Thoracic aorta (tissue), 2 donors: ENCODE measurements around the gene NAPB. TPM values are rescaled to one million over a fixed set of nuclear protein-coding genes. Genes with fewer than 3 reads are reported as not detected.

Experiments used
- ATAC-seq: fragments of 150-250 bp; one replicate; pipeline ENCODE4 v1.8.0; 2017; ENCODE audit warnings: low read depth; ENCODE audit not compliant: insufficient number of reproducible peaks, low FRiP score
- DNase-seq: peaks from one replicate; pipeline ENCODE4 v3.0.0-alpha.2; 2020; ENCODE audit warnings: low spot score
- H3K27ac ChIP-seq, 2 donors: fragments of 200-600 bp; sonication (generic); 1 replicate in 1 of 2; 2 replicates in 1 of 2; pipeline ENCODE4 v1.5.1; 2016; ENCODE audit warnings: mild to moderate bottlenecking in 2 of 2, moderate library complexity in 2 of 2
- H3K27me3 ChIP-seq: fragments of 200-600 bp; sonication (generic); replicated peaks from 2 replicates; pipeline ENCODE4 v1.6.0; 2016; ENCODE audit warnings: mild to moderate bottlenecking; ENCODE audit not compliant: insufficient read depth
- H3K36me3 ChIP-seq: fragments of 200-600 bp; sonication (generic); one replicate; pipeline ENCODE4 v1.5.1; 2016
- H3K4me1 ChIP-seq, 2 donors: fragments of 200-600 bp; sonication (generic); 1 replicate in 1 of 2; 2 replicates in 1 of 2; pipeline versions ENCODE4 v1.5.1 to v1.6.0; 2016; ENCODE audit warnings: low read depth in 2 of 2, mild to moderate bottlenecking in 1 of 2; ENCODE audit not compliant: control insufficient read depth in 1 of 2
- H3K4me3 ChIP-seq: fragments of 200-600 bp; sonication (generic); 2 replicates; pipeline ENCODE4 v1.5.1; 2016; ENCODE audit warnings: mild to moderate bottlenecking
- H3K9me3 ChIP-seq: fragments of 200-600 bp; sonication (generic); 2 replicates; pipeline ENCODE4 v1.5.1; 2016
- total RNA-seq, 2 donors: library from RNA; depleted of rRNA; stranded (reverse); fragments of >200 nt; gene quantifications; one replicate each; pipeline versions ENCODE4 v1.1.0 to v1.2.3, GENCODE V29; 2016
- TF ChIP-seq, protein P1 (sequence below): fragments of 200-600 bp; sonication (generic); IDR thresholded peaks from one replicate; pipeline ENCODE4 v1.5.1; 2019; ENCODE audit warnings: antibody characterized with exemption

The NAPB gene
- total RNA-seq, 2 donors from 2014 or later: 10.2 to 17.1 TPM

DNA sequence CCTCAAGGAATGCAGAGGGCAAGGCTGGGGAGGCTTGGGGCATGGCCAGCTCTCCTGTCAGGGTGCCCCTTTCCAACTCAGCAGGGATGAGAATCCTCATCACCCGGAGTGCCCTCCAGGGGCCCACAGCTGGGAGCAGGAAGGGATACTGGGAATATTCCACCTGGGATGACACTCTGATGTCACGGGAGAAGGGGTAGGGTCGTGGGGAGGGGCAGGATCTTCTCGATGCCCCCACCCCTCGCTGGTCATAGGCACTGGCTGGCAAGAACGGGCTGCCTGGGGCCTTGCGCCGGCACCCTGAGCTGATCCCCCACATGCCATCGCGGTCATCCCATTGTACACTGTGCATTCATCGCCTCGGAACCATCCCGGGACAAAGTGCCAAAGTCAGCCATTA is 81.3 kb downstream of the NAPB start:
- ATAC-seq: no peak

DNA sequence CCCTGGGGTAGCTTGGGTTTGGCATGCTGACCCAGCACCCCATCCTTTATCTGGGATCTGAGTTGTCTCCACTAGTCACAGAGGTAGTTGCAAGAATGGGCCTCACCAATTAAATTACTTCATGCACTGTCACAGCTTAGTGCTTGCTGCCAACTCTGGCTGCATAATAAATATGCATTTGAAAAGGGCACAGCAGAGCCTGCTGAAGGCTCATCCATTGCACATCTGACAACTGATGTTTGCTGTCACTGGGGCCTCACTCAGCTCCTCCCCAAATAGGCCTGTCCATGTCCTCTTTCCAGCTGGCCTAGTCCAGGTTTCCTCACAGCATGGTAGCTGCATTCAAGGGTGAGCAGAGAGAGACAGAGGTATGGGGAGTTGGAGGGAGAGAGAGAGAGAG is 84.0 kb downstream of the NAPB start:
- H3K27me3 ChIP-seq: no peaks in the 10 kb centered on the region
- ATAC-seq (no peak), DNase-seq (no peak)
- H3K4me1 ChIP-seq: no peaks in the 10 kb centered on the region
- TF ChIP-seq, protein P1, sequence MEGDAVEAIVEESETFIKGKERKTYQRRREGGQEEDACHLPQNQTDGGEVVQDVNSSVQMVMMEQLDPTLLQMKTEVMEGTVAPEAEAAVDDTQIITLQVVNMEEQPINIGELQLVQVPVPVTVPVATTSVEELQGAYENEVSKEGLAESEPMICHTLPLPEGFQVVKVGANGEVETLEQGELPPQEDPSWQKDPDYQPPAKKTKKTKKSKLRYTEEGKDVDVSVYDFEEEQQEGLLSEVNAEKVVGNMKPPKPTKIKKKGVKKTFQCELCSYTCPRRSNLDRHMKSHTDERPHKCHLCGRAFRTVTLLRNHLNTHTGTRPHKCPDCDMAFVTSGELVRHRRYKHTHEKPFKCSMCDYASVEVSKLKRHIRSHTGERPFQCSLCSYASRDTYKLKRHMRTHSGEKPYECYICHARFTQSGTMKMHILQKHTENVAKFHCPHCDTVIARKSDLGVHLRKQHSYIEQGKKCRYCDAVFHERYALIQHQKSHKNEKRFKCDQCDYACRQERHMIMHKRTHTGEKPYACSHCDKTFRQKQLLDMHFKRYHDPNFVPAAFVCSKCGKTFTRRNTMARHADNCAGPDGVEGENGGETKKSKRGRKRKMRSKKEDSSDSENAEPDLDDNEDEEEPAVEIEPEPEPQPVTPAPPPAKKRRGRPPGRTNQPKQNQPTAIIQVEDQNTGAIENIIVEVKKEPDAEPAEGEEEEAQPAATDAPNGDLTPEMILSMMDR: no peak
- H3K36me3 ChIP-seq: no peaks in the 10 kb centered on the region
- no peak overlapping the region for H3K27ac ChIP-seq
- H3K4me3 ChIP-seq: no peak overlapping the region
- no peaks in the 10 kb centered on the region for H3K9me3 ChIP-seq

More for the DNA sequence above, 81.3 kb downstream of the NAPB start:
- Histone ChIP-seq H3K9me3 (no peaks in the 10 kb centered on the region), H3K27me3 (no peaks in the 10 kb centered on the region), H3K27ac (no peak overlapping the region), H3K36me3 (no peaks in the 10 kb centered on the region), H3K4me3 (no peak overlapping the region), H3K4me1 (no peaks in the 10 kb centered on the region)
- TF ChIP-seq, protein P1: no peak
- no peak for DNase-seq

DNA sequence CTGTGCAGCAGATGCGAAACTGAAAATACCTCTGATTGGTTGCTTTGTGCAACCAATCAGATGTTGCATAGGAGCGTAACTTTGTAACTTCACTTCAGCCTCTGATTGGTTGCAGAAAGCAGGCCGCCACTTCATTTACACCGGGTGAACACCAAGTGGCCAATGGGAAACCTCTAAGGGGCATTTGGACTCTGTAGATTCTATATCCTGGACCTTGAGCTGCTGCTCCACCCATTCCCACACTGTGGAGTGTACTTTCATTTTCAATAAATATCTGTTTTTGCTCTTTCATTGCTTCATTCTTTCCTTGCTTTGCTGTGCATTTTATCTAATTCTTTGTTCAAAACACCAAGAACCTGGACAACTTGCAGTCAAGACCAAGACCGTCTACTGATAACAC is 84.8 kb downstream of the NAPB start:
- no peak for ATAC-seq
- no peak for DNase-seq
- Histone ChIP-seq H3K27ac (no peak overlapping the region), H3K36me3 (no peaks in the 10 kb centered on the region), H3K4me3 (no peak overlapping the region), H3K4me1 (no peaks in the 10 kb centered on the region), H3K27me3 (no peaks in the 10 kb centered on the region), H3K9me3 (no peaks in the 10 kb centered on the region)
- TF ChIP-seq, protein P1: no peak

DNA sequence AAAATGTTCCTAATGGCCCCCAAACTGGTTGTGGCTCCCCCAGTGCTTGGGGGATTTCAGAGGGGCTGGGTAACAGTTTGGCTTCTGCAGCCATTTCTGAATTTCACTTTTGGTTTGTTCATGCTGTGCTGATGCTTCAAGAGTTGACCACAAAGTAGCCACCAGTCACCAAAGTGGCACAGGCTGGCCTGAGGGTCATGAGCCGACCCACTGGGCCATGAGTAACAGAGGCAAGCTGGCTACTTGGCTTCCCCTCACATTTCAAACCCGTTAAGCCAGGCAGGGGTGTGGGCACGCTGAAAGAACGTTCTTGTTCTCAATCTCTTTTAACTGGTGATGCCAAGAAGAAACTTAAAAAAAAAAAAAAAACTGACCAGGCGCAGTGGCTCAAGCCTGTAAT is 85.8 kb downstream of the NAPB start:
- TF ChIP-seq, protein P1: no peak
- DNase-seq (no peak), ATAC-seq (no peak)
- Histone ChIP-seq H3K4me3 (no peak overlapping the region), H3K27me3 (no peaks in the 10 kb centered on the region), H3K4me1 (no peaks in the 10 kb centered on the region), H3K9me3 (no peaks in the 10 kb centered on the region), H3K36me3 (no peaks in the 10 kb centered on the region), H3K27ac (no peak overlapping the region)

DNA sequence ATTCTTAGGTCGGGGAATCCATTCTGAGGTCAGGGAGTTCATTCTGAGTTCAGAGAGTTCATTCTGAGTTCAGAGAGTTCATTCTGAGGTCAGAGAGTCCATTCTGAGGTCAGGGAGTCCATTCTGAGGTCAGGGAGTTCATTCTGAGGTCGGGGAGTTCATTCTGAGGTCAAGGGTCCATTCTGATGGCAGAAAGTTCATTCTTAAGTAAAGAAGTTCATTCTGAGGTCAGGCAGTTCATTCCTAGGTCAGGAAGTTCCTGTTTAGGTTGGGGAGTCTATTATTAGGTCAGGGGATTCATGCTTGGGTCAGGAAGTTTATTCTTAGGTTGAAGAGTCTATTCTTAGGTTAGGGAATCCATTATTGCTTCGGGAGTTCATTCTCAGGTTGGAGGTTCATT is 87.2 kb downstream of the NAPB start:
- Histone ChIP-seq H3K9me3 (no peaks in the 10 kb centered on the region), H3K36me3 (no peaks in the 10 kb centered on the region), H3K27me3 (no peaks in the 10 kb centered on the region), H3K4me3 (no peak overlapping the region), H3K4me1 (no peaks in the 10 kb centered on the region), H3K27ac (no peak overlapping the region)
- TF ChIP-seq, protein P1: no peak
- ATAC-seq: no peak
- no peak for DNase-seq
